PC-3 (cell line): ENCODE results near the gene RASA4B.

ENCODE experiments used
- CTCF ChIP-seq: fragments of 300-600 bp; sonication (generic); conservative IDR thresholded peaks from 2 replicates; pipeline ENCODE4 v1.5.1; 2017; ENCODE audit warnings: antibody characterized with exemption, low read depth, mild to moderate bottlenecking, low read length
- EZH2 ChIP-seq: fragments of 300-600 bp; sonication (generic); IDR thresholded peaks from one replicate; pipeline ENCODE4 v1.6.1; 2017; ENCODE audit warnings: antibody characterized with exemption, mild to moderate bottlenecking, low read length; ENCODE audit not compliant: unreplicated experiment
- EZH2phosphoT487 ChIP-seq: fragments of 300-600 bp; sonication (generic); IDR thresholded peaks from 2 replicates; pipeline ENCODE4 v1.6.1; 2018; ENCODE audit warnings: mild to moderate bottlenecking, antibody characterized with exemption, low read length, borderline replicate concordance

GRCh38 chr7:102451371-102452054 lies 66.1 kb downstream of the RASA4B start:
- TF ChIP-seq CTCF = no peak; the same call in 1 of the 2 replicates
- no peak for TF ChIP-seq EZH2phosphoT487
- no peak for TF ChIP-seq EZH2
